H1 (cell line): ENCODE data around the gene RGS9. TPM values are rescaled to one million over a fixed set of nuclear protein-coding genes. Genes with fewer than 3 reads are reported as not detected.

Experiments
- CTCF ChIA-PET: fragments of 300-600 bp; sonication (Branson Sonifier 250); formaldehyde crosslinking; loops from one replicate; lab custom pipeline; 2021; ENCODE audit not compliant: partially characterized antibody; lab: Charles Lee
- POLR2A ChIA-PET: fragments of 300-600 bp; sonication (Branson Sonifier 250); formaldehyde crosslinking; loops from one replicate; lab custom pipeline; 2021; ENCODE audit warnings: inconsistent platforms; ENCODE audit not compliant: partially characterized antibody; lab: Charles Lee
- DNase-seq, 2 experiments: peaks; one replicate each; pipeline versions ENCODE4 v3.0.0 to v3.0.0-alpha.2; 2010 to 2022; ENCODE audit warnings: low spot score in 2 of 2, low read depth in 1 of 2, mixed read lengths in 1 of 2
- FAIRE-seq: peaks from 2 replicates; lab custom pipeline; 2011; peaks lifted over from hg19 to GRCh38; lab: Jason Lieb, UNC
- H2AFZ ChIP-seq: 2 replicates; pipeline ENCODE4 v1.8.1; 2012; ENCODE audit warnings: low read length, inconsistent platforms
- H2AK5ac ChIP-seq: 2 replicates; pipeline ENCODE4 v1.6.1; 2013; ENCODE audit warnings: low read depth, low read length
- H2BK120ac ChIP-seq: replicated peaks from 2 replicates; pipeline ENCODE3; 2013; ENCODE audit warnings: low read depth, low read length, inconsistent platforms
- H2BK12ac ChIP-seq: 2 replicates; pipeline ENCODE4 v1.6.1; 2013; ENCODE audit warnings: low read depth, low read length
- H2BK15ac ChIP-seq: 2 replicates; pipeline ENCODE4 v1.6.1; 2013; ENCODE audit warnings: low read length
- H2BK20ac ChIP-seq: 2 replicates; pipeline ENCODE4 v1.6.1; 2013; ENCODE audit warnings: low read length
- H2BK5ac ChIP-seq: 2 replicates; pipeline ENCODE4 v1.6.1; 2013; ENCODE audit warnings: low read depth, low read length
- H3K14ac ChIP-seq: 2 replicates; pipeline ENCODE4 v1.6.1; 2013; ENCODE audit warnings: inconsistent platforms; ENCODE audit not compliant: insufficient read length
- H3K18ac ChIP-seq: 2 replicates; pipeline ENCODE4 v1.6.1; 2013; ENCODE audit warnings: low read length; ENCODE audit errors: extremely low read depth
- H3K23ac ChIP-seq: 2 replicates; pipeline ENCODE4 v1.6.1; 2013; ENCODE audit warnings: inconsistent platforms; ENCODE audit not compliant: insufficient read length
- H3K23me2 ChIP-seq: 2 replicates; pipeline ENCODE4 v1.6.1; 2013; ENCODE audit warnings: low read depth, low read length
- H3K27ac ChIP-seq: 2 replicates; pipeline ENCODE4 v1.6.1; 2011; ENCODE audit warnings: low read depth, low read length, inconsistent platforms
- H3K27me3 ChIP-seq, 4 experiments: replicated peaks in 1 of 4; 1 replicate in 1 of 4; 2 replicates in 3 of 4; pipeline versions ENCODE4 v1.6.1 to v1.8.1; 2011 to 2013; ENCODE audit warnings: low read length in 3 of 4, mild to moderate bottlenecking in 3 of 4, inconsistent platforms in 2 of 4, mixed read lengths in 2 of 4, moderate library complexity in 1 of 4; ENCODE audit not compliant: control insufficient read depth in 3 of 4, insufficient read depth in 3 of 4; ENCODE audit errors: extremely low read depth in 1 of 4
- H3K36me3 ChIP-seq, 4 experiments: 2 replicates each; pipeline versions ENCODE4 v1.6.1 to v1.8.1; 2011 to 2013; ENCODE audit warnings: mild to moderate bottlenecking in 4 of 4, low read length in 3 of 4, moderate library complexity in 2 of 4, control low read depth in 1 of 4, inconsistent platforms in 1 of 4; ENCODE audit not compliant: insufficient read depth in 4 of 4, control insufficient read depth in 2 of 4
- H3K4ac ChIP-seq: replicated peaks from 2 replicates; pipeline ENCODE3; 2013; ENCODE audit warnings: low read length, low read depth, mixed read lengths, inconsistent platforms; ENCODE audit not compliant: insufficient read length
- H3K4me1 ChIP-seq, 4 experiments: replicated peaks in 1 of 4; 1 replicate in 1 of 4; 2 replicates in 3 of 4; pipeline versions ENCODE4 v1.6.1 to v1.8.1; 2011 to 2013; ENCODE audit warnings: low read length in 3 of 4, inconsistent platforms in 2 of 4, mixed read lengths in 1 of 4; ENCODE audit not compliant: insufficient read depth in 4 of 4, control insufficient read depth in 3 of 4
- H3K4me2 ChIP-seq, 2 experiments: 2 replicates each; pipeline versions ENCODE4 v1.6.1 to v1.8.1; 2011 to 2013; ENCODE audit warnings: low read depth in 2 of 2, low read length in 2 of 2, control low read depth in 1 of 2, inconsistent platforms in 1 of 2, mild to moderate bottlenecking in 1 of 2; ENCODE audit not compliant: insufficient read depth in 1 of 2
- H3K4me3 ChIP-seq, 4 experiments: fragments of 200-600, 300-600 bp in 1 of 4; sonication (generic), shearing (Covaris generic), sonication (Bioruptor Twin) in 1 of 4; 2 replicates each; pipeline versions ENCODE4 v1.5.1 to v1.8.1; 2011 to 2016; ENCODE audit warnings: low read length in 4 of 4, low read depth in 3 of 4, control low read depth in 2 of 4, inconsistent platforms in 2 of 4, mild to moderate bottlenecking in 2 of 4, mixed read lengths in 1 of 4, moderate library complexity in 1 of 4; ENCODE audit not compliant: insufficient read depth in 2 of 4; ENCODE audit errors: extremely low read depth in 1 of 4
- H3K56ac ChIP-seq: replicated peaks from 2 replicates; pipeline ENCODE3; 2013; ENCODE audit warnings: low read depth, mild to moderate bottlenecking, mixed read lengths, low read length, inconsistent platforms; ENCODE audit not compliant: insufficient read length
- H3K79me1 ChIP-seq: 2 replicates; pipeline ENCODE4 v1.6.1; 2013; ENCODE audit warnings: low read depth, low read length, control low read depth
- H3K79me2 ChIP-seq, 2 experiments: 2 replicates each; pipeline versions ENCODE4 v1.6.1 to v1.8.1; 2012 to 2013; ENCODE audit warnings: low read length in 2 of 2, mild to moderate bottlenecking in 2 of 2, inconsistent platforms in 1 of 2; ENCODE audit not compliant: insufficient read depth in 2 of 2, control insufficient read depth in 1 of 2
- H3K9ac ChIP-seq, 4 experiments: replicated peaks in 1 of 4; 1 replicate in 1 of 4; 2 replicates in 3 of 4; pipeline versions ENCODE4 v1.6.1 to v1.8.1; 2011 to 2013; ENCODE audit warnings: low read depth in 3 of 4, low read length in 3 of 4, control low read depth in 2 of 4, mild to moderate bottlenecking in 2 of 4, moderate library complexity in 2 of 4, inconsistent platforms in 1 of 4; ENCODE audit errors: extremely low read depth in 1 of 4
- H3K9me3 ChIP-seq, 2 experiments: 2 replicates each; pipeline versions ENCODE4 v1.6.1 to v1.8.1; 2012 to 2013; ENCODE audit warnings: mild to moderate bottlenecking in 2 of 2, moderate library complexity in 2 of 2, control low read depth in 1 of 2, inconsistent platforms in 1 of 2, low read depth in 1 of 2, low read length in 1 of 2, mixed read lengths in 1 of 2; ENCODE audit not compliant: insufficient read depth in 2 of 2
- H4K20me1 ChIP-seq, 2 experiments: replicated peaks in 1 of 2; 2 replicates each; pipeline versions ENCODE3 to v1.8.1; 2011 to 2013; ENCODE audit warnings: inconsistent platforms in 2 of 2, low read length in 2 of 2, mild to moderate bottlenecking in 1 of 2; ENCODE audit not compliant: insufficient read depth in 2 of 2, control insufficient read depth in 1 of 2
- H4K5ac ChIP-seq: 2 replicates; pipeline ENCODE4 v1.6.1; 2013; ENCODE audit warnings: low read length, low read depth, mixed read lengths, inconsistent platforms; ENCODE audit not compliant: insufficient read length
- H4K8ac ChIP-seq: 2 replicates; pipeline ENCODE4 v1.8.0; 2013; ENCODE audit warnings: mild to moderate bottlenecking, moderate library complexity, low read length, inconsistent platforms; ENCODE audit not compliant: insufficient read depth; ENCODE audit errors: extremely low read depth
- H4K91ac ChIP-seq: replicated peaks from 2 replicates; pipeline ENCODE3; 2013; ENCODE audit warnings: low read length, mixed read lengths, inconsistent platforms; ENCODE audit not compliant: insufficient read length
- EZH2 ChIP-seq: fragments of 200-600 bp; sonication (generic); IDR thresholded peaks from 2 replicates; pipeline ENCODE4 v1.7.1; 2012; ENCODE audit warnings: low read depth, mild to moderate bottlenecking, moderate library complexity, low read length, inconsistent platforms; ENCODE audit not compliant: severe bottlenecking
- KDM4A ChIP-seq: IDR thresholded peaks from one replicate; pipeline ENCODE4 v1.7.1; 2012; ENCODE audit warnings: low read depth, mild to moderate bottlenecking, moderate library complexity, low read length, inconsistent platforms; ENCODE audit not compliant: severe bottlenecking
- POU5F1 ChIP-seq: IDR thresholded peaks from 2 replicates; pipeline ENCODE4 v1.6.1; 2011; ENCODE audit warnings: low read depth, mild to moderate bottlenecking, low read length, moderate library complexity
- SIN3A ChIP-seq, 2 experiments: IDR thresholded peaks in 1 of 2; conservative IDR thresholded peaks in 1 of 2; 2 replicates each; pipeline ENCODE4 v1.6.1; 2011 to 2012; ENCODE audit warnings: low read length in 2 of 2, improper control_type of control experiment in 1 of 2, low read depth in 1 of 2, mild to moderate bottlenecking in 1 of 2
- TAF1 ChIP-seq: IDR thresholded peaks from 2 replicates; pipeline ENCODE4 v1.6.1; 2011; ENCODE audit warnings: mild to moderate bottlenecking, low read depth, low read length
- whole genome bisulfite sequencing, 2 experiments: shearing (Covaris generic) in 1 of 2; methylation state at CpG; one replicate each; pipeline versions ENCODE4 v1.1.6 to v1.1.7; 2013 to 2015; ENCODE audit warnings: low lambda C conversion rate in 2 of 2, mixed read lengths in 2 of 2, inconsistent platforms in 1 of 2, low coverage in 1 of 2, missing lambda C conversion rate in 1 of 2; ENCODE audit not compliant: insufficient replicate concordance in 2 of 2, insufficient coverage in 1 of 2, insufficient read length in 1 of 2; ENCODE audit errors: extremely low coverage in 1 of 2, missing lambda C conversion rate in 1 of 2; 5-methylcytosine and 5-hydroxymethylcytosine counted together
- polyA plus RNA-seq, 7 experiments: library from polyadenylated mRNA; depleted of rRNA in 3 of 7; stranded (reverse) in 5 of 7; unstranded in 2 of 7; fragments of >200 nt in 5 of 7; fragments of 200-250 nt in 2 of 7; gene quantifications; 1 replicate in 5 of 7; 2 replicates in 1 of 7; 4 replicates in 1 of 7; pipeline versions ENCODE4 v1.2.1 to v1.2.3, GENCODE V29; 2011 to 2013; ENCODE audit warnings: missing spikeins in 2 of 7, mixed read lengths in 2 of 7
- total RNA-seq: library from RNA; stranded (reverse); fragmentation: NEBNext Ultra II Directional; extraction: Animal tissue kit (Norgen Biotek cat#: 25700); gene quantifications from 2 replicates; pipeline ENCODE4 v1.2.1, GENCODE V29; 2021

RGS9 gene
- total and polyA plus RNA-seq, 2 of the 8 experiments (the other 6 are each of a cell fraction or from before 2014, with no cell fraction given), result 8.9 to 20.5 TPM

- Histone ChIP-seq H2BK12ac (no peak overlapping the region), H3K79me2 (no peaks in the 10 kb centered on the region), H3K36me3 (no peaks in the 10 kb centered on the region), H3K4ac (no peak overlapping the region), H3K27ac (no peak overlapping the region), H3K56ac (no peak overlapping the region), H4K20me1 (no peaks in the 10 kb centered on the region), H3K4me2 (no peak overlapping the region), H2BK15ac (no peak overlapping the region), H3K9ac (no peak overlapping the region), H4K91ac (no peak overlapping the region), H3K79me1 (no peaks in the 10 kb centered on the region), H3K9me3 (no peaks in the 10 kb centered on the region), H4K5ac (no peak overlapping the region), H3K14ac (no peak overlapping the region), H3K4me1 (peaks cover 0 to 5% (median 1%) of the 10 kb centered on the region in 4 experiments; a peak in 2 of 7 replicates), H2BK5ac (no peak overlapping the region), H3K27me3 (no peaks in the 10 kb centered on the region), H3K4me3 (no peak overlapping the region), H3K23ac (no peak overlapping the region), H4K8ac (no peak overlapping the region), H2AFZ (no peak overlapping the region), H3K23me2 (no peaks in the 10 kb centered on the region), H2BK20ac (no peak overlapping the region), H2BK120ac (no peak overlapping the region), H3K18ac (no peak overlapping the region), H2AK5ac (no peak overlapping the region)
- FAIRE-seq, result no peak
- no peak for TF ChIP-seq EZH2
- TF ChIP-seq TAF1, result no peak
- TF ChIP-seq KDM4A, result no peak
- no peak for TF ChIP-seq POU5F1
- TF ChIP-seq SIN3A (conservative IDR thresholded peaks at IDR 0.05 in 1 of 2, IDR thresholded peaks at IDR 0.05 in 1 of 2; ENCODE audit: low read depth in 1 of 2, low read length in 2 of 2), result no peak
- ChIA-PET CTCF (interaction anchor here (1.0 to 8.5 kb wide), 4 partner anchors 12 to 25 kb away, joined by 3 to 64 read pairs (median 4); no protein-coding TSS in a partner anchor), POLR2A (interaction anchor here (0.7 kb wide), 1 partner anchor 50 kb away, joined by 3 read pairs; no protein-coding TSS in a partner anchor)
- WGBS, 2 experiments, result 54% methylated on average over 4 of the region's 4 CpGs; no CpG with 5 or more reads in 1 of the 2 experiments
- DNase-seq, result no peak
These were observed 48.4 kb upstream of the RGS9 start for GRCh38 chr17:65088621-65089360.
